ENCODE measurements around the gene PITX1. TPM values are rescaled to one million over a fixed set of nuclear protein-coding genes. Genes with fewer than 3 reads are reported as not detected.

PITX1 gene
- total and polyA plus RNA-seq, 12 donors, result 0.06 to 0.24 (median 0.12) TPM; not detected in 8

GRCh38 chr5:135046661-135047346 lies 12.8 kb upstream of the PITX1 start:
- TF ChIP-seq, protein P1, sequence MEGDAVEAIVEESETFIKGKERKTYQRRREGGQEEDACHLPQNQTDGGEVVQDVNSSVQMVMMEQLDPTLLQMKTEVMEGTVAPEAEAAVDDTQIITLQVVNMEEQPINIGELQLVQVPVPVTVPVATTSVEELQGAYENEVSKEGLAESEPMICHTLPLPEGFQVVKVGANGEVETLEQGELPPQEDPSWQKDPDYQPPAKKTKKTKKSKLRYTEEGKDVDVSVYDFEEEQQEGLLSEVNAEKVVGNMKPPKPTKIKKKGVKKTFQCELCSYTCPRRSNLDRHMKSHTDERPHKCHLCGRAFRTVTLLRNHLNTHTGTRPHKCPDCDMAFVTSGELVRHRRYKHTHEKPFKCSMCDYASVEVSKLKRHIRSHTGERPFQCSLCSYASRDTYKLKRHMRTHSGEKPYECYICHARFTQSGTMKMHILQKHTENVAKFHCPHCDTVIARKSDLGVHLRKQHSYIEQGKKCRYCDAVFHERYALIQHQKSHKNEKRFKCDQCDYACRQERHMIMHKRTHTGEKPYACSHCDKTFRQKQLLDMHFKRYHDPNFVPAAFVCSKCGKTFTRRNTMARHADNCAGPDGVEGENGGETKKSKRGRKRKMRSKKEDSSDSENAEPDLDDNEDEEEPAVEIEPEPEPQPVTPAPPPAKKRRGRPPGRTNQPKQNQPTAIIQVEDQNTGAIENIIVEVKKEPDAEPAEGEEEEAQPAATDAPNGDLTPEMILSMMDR (IDR thresholded peaks at IDR 0.05), result no peak
- intact Hi-C loops (cut with DNase I), result no loop called here

DNA sequence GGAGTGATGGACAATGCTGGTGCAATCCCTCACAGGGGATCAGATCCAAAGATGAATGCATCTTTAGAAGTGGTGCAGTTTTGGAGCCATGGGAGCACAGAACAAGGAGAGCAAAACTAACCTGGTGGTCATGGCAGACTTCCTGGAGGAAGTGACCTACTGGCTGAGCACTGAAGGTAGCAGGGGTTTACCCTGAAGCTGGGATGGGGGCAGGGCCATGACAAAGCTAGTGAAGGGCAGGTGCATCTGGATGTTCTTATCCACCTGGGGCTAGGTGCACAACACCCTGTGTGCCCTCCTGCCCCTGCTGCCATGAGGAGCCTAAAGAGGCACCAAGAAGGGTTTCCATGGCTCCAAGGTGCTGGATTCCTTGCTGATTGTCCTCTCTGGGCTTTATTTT lies 11.5 kb upstream of the PITX1 start:
- peaks cover 19 to 100% (median 99%) of the 10 kb centered on the region in 7 donors for H3K27me3 ChIP-seq

More at GRCh38 chr5:135046661-135047346, 12.8 kb upstream of the PITX1 start:
- WGBS, 2 donors, result 73 to 75% methylated on average over 5 of the region's 5 CpGs
- Histone ChIP-seq H3K27ac (no peak overlapping the region), H3K4me1 (peaks cover 0 to 5% (median 0%) of the 10 kb centered on the region in 9 donors), H3K4me3 (no peak overlapping the region), H3K36me3 (no peaks in the 10 kb centered on the region), H3K9me3 (no peaks in the 10 kb centered on the region), H3K27me3 (peaks cover 13 to 100% (median 99%) of the 10 kb centered on the region in 7 donors)
- DNase-seq, result no peak
- ATAC-seq, result no peak

GRCh38 chr5:135042595-135042994 lies 8.6 kb upstream of the PITX1 start:
- H3K27ac ChIP-seq, result no peak overlapping the region
- H3K9me3 ChIP-seq, result no peaks in the 10 kb centered on the region
- H3K4me3 ChIP-seq, result no peak overlapping the region
- ATAC-seq (no peak), DNase-seq (no peak)
- WGBS, 2 donors, result 76 to 83% methylated on average over 1 of the region's 1 CpG
- peaks cover 39 to 100% (median 100%) of the 10 kb centered on the region in 7 donors for H3K27me3 ChIP-seq
- TF ChIP-seq, protein P1 (IDR thresholded peaks at IDR 0.05), result no peak
- no peaks in the 10 kb centered on the region for H3K36me3 ChIP-seq
- intact Hi-C loops (cut with DNase I), result no loop called here
- H3K4me1 ChIP-seq, result peaks cover 5 to 22% (median 13%) of the 10 kb centered on the region in 9 donors

More for the DNA sequence above, 11.5 kb upstream of the PITX1 start:
- ATAC-seq, result no peak
- no peak overlapping the region for H3K27ac ChIP-seq
- no peak overlapping the region for H3K4me3 ChIP-seq
- peaks cover 0 to 8% (median 0%) of the 10 kb centered on the region in 9 donors for H3K4me1 ChIP-seq
- no peaks in the 10 kb centered on the region for H3K9me3 ChIP-seq
- no peak for DNase-seq
- H3K36me3 ChIP-seq, result no peaks in the 10 kb centered on the region
- intact Hi-C loops (cut with DNase I), result no loop called here
- TF ChIP-seq, protein P1 (IDR thresholded peaks at IDR 0.05), result no peak

DNA sequence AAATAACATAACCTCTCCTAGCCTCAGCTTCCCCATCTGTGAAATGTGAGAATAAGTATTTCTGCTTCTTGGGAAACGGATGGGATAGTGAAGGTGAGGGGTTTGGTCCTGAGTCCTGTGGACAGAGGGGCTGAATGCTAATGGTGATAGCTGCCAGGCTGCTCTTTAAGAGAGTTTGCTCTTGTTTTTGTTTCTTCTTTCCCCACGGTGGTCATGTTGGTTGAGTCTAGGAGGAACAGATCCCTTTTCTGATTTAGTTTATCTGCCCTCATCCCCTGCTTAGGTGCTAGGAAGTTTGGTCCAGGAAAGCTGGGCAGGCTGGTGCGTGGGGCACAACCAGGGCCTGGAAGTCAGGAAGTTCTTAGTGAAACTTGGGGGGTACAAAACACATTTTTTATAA lies 7.7 kb upstream of the PITX1 start:
- no peak for DNase-seq
- H3K27me3 ChIP-seq, result peaks cover 48 to 100% (median 100%) of the 10 kb centered on the region in 7 donors
- no peak overlapping the region for H3K4me3 ChIP-seq
- H3K4me1 ChIP-seq, result peaks cover 5 to 22% (median 13%) of the 10 kb centered on the region in 9 donors
- 51 to 55% methylated on average over 3 of the region's 3 CpGs for WGBS, 2 donors
- intact Hi-C loops (cut with DNase I), result no loop called here
- no peak for ATAC-seq
- TF ChIP-seq, protein P1 (IDR thresholded peaks at IDR 0.05), result no peak
- H3K9me3 ChIP-seq, result no peaks in the 10 kb centered on the region
- H3K36me3 ChIP-seq, result no peaks in the 10 kb centered on the region
- no peak overlapping the region for H3K27ac ChIP-seq

Measured in heart right ventricle (tissue), 16 donors.